ENCODE measurements around the gene IGF1R.

The IGF1R gene

GRCh38 chr15:98724494-98724893, 76.2 kb downstream of the IGF1R start:
- Histone ChIP-seq H3K4me3 (replicated peaks; ENCODE audit: insufficient read depth, low read length) (no peak overlapping the region), H3K27me3 (ENCODE audit: insufficient read depth, poor library complexity, severe bottlenecking) (no peaks in the 10 kb centered on the region), H3K27ac (replicated peaks) (no peak overlapping the region)
- TF ChIP-seq SPI1 (IDR thresholded peaks at IDR 0.05; ENCODE audit: borderline replicate concordance, low read depth) (no peak), REST (IDR thresholded peaks at IDR 0.05; ENCODE audit: insufficient replicate concordance, low read depth) (no peak), GABPA (IDR thresholded peaks at IDR 0.05; ENCODE audit: low read depth) (no peak), POLR2AphosphoS5 (IDR thresholded peaks at IDR 0.05; ENCODE audit: low read depth) (no peak), CTCF (IDR thresholded peaks at IDR 0.05; ENCODE audit: insufficient read depth, low read length) (no peak)
- DNase-seq (ENCODE audit: low read depth in 1 of 2, low spot score in 1 of 2) = no peak

GRCh38 chr15:98725874-98726273, 77.5 kb downstream of the IGF1R start:
- DNase-seq (ENCODE audit: low read depth in 1 of 2, low spot score in 1 of 2) = no peak
- TF ChIP-seq SPI1 (IDR thresholded peaks at IDR 0.05; ENCODE audit: borderline replicate concordance, low read depth) = no peak
- no peak for TF ChIP-seq POLR2AphosphoS5 (IDR thresholded peaks at IDR 0.05; ENCODE audit: low read depth)
- TF ChIP-seq CTCF (IDR thresholded peaks at IDR 0.05; ENCODE audit: insufficient read depth, low read length) = no peak
- no peak for TF ChIP-seq GABPA (IDR thresholded peaks at IDR 0.05; ENCODE audit: low read depth)
- no peak for TF ChIP-seq REST (IDR thresholded peaks at IDR 0.05; ENCODE audit: insufficient replicate concordance, low read depth)
- H3K4me3 ChIP-seq (replicated peaks; ENCODE audit: insufficient read depth, low read length) = no peak overlapping the region
- H3K27me3 ChIP-seq (ENCODE audit: insufficient read depth, poor library complexity, severe bottlenecking) = no peaks in the 10 kb centered on the region
- no peak overlapping the region for H3K27ac ChIP-seq (replicated peaks)

- H3K27ac ChIP-seq (replicated peaks) = no peak overlapping the region
- no peak overlapping the region for H3K4me3 ChIP-seq (replicated peaks; ENCODE audit: insufficient read depth, low read length)
- H3K27me3 ChIP-seq (ENCODE audit: insufficient read depth, poor library complexity, severe bottlenecking) = no peaks in the 10 kb centered on the region
- TF ChIP-seq SPI1 (IDR thresholded peaks at IDR 0.05; ENCODE audit: borderline replicate concordance, low read depth) = no peak
- no peak for TF ChIP-seq CTCF (IDR thresholded peaks at IDR 0.05; ENCODE audit: insufficient read depth, low read length)
- no peak for TF ChIP-seq GABPA (IDR thresholded peaks at IDR 0.05; ENCODE audit: low read depth)
- TF ChIP-seq REST (IDR thresholded peaks at IDR 0.05; ENCODE audit: insufficient replicate concordance, low read depth) = no peak
- DNase-seq (ENCODE audit: low read depth in 1 of 2, low spot score in 1 of 2) = no peak
Measured at GRCh38 chr15:98727115-98728040, 79.0 kb downstream of the IGF1R start.
